ENCODE measurements around the gene EPG5.
"Not testable (repeated sequence)": the region's sequence is repeated elsewhere in the genome, so short reads cannot be mapped to it uniquely, and the experiment has no call there.

The EPG5 gene

GRCh38 chr18:45860971-45861370, 106.2 kb downstream of the EPG5 start:
- DNase-seq: no peak

DNA sequence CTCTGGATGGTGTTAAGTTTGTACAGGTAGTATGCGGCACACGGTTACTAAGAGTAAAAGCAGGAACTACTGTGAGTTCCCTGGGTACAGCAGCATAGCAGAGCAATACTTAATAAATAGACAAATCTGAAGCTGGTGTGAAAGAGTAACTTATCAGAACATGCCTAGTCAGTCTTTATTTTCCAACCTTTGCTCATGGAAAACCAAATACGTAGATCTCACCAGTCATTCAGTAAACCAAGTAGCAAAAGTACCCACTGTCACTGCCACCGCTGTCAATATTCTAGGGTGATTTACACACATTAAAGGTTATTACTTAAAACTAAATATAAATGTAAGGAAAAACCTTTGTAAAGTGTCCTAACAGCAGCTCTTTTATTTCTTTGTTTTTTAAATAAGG, 106.6 kb downstream of the EPG5 start:
- DNase-seq: no peak

- DNase-seq: no peak
These were observed 107.8 kb downstream of the EPG5 start for GRCh38 chr18:45859334-45859733.

GRCh38 chr18:45856531-45856930, 110.6 kb downstream of the EPG5 start:
- no peak for DNase-seq

DNA sequence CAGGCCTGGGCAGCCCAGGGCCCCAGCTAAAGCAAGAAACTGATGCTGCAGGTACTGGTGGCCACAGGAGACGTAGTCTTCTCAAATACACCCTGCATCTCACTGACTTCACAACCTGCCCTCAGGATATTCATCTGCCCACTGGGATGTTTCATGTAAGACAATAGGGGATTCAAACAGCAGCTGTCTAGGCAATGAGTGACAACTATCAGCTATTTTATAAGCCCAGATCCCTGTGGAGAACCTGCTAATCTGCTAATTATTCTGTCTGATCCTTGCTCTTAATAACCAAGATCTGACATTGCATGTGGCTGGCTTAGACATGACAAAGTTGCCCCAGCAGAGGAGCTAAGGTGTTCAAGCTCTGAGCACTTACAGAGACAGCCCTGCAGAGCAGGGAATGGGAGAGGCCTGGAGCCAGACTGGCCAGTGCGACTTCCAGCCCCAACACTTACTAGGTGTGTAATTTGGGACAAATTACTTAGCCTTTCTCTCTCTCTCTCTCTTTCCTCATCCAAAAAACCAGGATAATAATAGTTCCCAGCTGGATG, 113.0 kb downstream of the EPG5 start:
- peak; percentile 82 to 85 for DNase-seq

DNA sequence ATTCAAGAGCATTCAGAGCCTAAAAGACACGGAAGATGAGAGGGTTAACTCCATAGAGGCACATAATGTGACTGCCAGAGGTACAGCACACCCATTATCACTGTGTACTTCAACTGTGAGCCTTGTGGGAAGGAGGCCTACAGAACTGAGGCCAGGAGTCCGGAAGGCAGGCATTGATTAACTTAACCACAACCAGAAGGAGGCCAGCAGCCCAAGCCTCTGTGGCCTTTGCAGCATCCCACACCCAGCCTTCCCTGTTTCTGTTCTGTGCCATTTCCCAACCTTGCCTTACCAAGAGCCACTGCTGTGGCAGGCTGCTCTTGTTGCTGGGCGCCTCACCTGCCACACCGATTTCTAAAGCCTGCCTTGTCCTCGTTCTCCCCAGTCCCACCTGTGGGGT, 114.5 kb downstream of the EPG5 start:
- DNase-seq: no peak

DNA sequence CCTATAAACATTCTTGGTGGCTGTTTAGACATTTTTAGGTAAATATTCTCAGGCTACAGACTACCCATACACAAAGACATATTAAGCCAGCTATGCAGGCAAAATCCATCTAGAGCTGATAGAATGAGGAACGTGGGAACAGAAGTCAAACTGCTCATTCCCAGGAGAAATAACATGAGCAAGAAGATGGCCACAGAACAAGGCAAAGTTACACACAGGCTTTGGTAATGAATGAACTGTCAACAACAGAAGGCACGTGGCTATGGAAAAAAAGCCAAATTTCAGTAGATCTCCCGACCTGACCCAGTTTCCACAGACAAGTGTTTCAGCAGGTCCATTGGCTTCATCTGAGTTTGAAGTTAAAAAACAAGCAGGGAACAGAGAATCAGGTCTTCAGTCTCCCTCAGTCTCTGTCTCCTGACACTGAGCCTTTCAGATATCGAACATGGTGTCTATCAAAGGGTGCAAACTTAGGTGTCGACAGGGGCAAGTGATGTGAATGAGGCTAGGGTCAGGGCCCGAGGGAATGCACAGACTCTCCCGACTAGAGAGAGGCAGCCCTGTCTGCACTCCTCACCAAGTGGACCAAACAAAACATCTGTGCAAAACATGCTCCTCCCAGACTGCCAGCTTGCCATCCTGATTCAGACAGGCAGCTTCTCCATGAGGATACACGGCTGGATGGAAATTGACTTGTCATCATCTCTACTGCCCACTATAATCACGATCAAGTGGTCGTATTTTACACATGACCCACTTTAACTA, 115.8 kb downstream of the EPG5 start:
- no peak for DNase-seq

DNA sequence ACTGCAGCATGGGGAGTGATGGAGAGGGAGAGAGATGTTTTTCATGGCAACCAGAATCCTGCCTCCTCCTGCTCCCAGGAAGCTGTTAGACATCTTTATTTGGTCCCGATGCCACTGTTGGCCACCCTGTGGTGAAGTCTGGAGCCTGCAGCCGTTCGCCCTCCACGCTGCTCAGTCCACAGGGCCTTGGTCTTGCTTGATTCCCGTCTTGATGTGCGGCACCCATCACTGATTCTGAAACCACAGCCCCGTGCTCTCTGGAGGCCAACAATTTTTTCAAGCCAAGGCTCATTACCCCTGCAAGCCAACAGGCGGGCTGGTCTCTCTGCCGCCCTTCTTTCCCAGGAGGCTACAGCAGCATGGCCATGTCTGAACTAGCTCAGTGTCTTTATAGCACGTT, 117.1 kb downstream of the EPG5 start:
- DNase-seq: no peak

GRCh38 chr18:45849529-45849928, 117.6 kb downstream of the EPG5 start:
- DNase-seq: no peak

GRCh38 chr18:45848643-45849042, 118.5 kb downstream of the EPG5 start:
- not testable (repeated sequence) for DNase-seq

DNA sequence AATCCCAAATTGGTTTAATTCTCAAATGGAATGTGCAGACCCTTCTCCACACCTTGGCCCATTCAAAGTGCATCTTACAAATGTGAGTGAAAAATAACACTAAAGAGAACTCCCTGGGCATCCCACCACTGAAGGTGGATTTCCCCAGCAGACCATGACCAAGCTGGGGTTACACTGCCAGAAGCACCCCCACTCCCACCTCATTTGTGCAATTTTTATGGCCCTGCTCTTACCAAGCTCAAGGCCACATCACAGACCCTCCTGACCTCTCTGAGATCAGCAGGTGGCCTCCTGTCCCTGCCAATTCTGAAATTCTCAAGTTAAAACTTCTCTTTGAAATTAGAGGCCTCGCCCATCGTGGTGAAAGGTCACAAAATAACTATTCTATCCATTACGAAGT, 120.0 kb downstream of the EPG5 start:
- no peak for DNase-seq

GRCh38 chr18:45845410-45845809, 121.7 kb downstream of the EPG5 start:
- no peak for DNase-seq

- no peak for DNase-seq
These were observed 122.2 kb downstream of the EPG5 start for GRCh38 chr18:45844938-45845337.

GRCh38 chr18:45843019-45843418, 124.1 kb downstream of the EPG5 start:
- DNase-seq: no peak

DNA sequence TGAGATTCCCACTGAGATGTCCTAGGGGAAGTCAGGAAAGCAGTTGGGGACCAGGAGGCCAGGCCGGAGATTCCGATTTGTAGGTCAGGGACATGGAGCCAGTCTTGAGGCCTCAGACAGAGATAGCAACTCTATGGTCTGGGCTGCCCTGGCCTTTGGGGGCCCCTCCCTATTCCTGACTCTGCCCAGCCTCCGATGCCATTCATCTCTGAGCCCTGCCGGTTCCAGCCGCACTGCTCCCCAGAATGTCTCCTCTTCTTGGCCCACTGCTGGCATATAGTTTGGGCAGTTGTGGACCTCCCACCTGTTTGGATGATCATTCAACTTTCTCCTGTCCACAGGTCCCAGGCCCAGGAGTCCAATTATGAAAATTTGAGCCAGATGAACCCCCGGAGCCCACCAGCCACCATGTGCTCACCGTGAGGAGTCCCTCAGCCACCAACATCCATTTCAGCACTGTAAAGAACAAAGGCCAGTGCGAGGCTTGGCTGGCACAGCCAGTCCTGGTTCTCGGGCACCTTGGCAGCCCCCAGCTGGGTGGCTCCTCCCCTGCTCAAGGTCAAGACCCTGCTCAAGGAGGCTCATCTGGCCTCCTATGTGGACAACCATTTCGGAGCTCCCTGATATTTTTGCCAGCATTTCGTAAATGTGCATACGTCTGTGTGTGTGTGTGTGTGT, 125.2 kb downstream of the EPG5 start:
- no peak for DNase-seq

- DNase-seq: no peak
These were observed 125.9 kb downstream of the EPG5 start for GRCh38 chr18:45841060-45841764.

- DNase-seq: peak in 1 of 2 experiments; percentile 61
These were observed 127.4 kb downstream of the EPG5 start for GRCh38 chr18:45839414-45840395.

DNA sequence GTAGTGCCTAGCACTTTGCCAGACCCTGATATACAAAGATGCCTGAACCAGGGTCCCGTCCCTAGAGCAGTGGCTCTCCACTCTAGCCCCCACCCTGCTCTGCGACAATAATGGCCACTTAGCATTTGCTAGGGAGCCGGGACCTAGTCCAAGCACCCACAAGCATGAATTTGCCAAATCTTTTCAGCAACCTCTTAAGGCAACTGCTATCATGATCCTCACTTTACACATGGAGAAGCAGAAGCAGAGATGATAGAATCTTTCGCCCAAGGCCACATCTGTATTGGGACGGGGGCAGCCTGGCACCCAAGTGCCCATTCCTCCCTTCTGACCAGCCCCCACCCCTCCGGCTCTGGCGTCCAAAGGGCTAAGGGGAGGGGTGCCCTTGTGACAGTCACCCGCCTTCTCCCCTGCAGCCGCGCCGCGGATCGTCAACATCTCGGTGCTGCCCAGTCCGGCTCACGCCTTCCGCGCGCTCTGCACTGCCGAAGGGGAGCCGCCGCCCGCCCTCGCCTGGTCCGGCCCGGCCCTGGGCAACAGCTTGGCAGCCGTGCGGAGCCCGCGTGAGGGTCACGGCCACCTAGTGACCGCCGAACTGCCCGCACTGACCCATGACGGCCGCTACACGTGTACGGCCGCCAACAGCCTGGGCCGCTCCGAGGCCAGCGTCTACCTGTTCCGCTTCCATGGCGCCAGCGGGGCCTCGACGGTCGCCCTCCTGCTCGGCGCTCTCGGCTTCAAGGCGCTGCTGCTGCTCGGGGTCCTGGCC, 128.6 kb downstream of the EPG5 start:
- peak in 1 of 2 experiments; percentile 19 for DNase-seq

DNA sequence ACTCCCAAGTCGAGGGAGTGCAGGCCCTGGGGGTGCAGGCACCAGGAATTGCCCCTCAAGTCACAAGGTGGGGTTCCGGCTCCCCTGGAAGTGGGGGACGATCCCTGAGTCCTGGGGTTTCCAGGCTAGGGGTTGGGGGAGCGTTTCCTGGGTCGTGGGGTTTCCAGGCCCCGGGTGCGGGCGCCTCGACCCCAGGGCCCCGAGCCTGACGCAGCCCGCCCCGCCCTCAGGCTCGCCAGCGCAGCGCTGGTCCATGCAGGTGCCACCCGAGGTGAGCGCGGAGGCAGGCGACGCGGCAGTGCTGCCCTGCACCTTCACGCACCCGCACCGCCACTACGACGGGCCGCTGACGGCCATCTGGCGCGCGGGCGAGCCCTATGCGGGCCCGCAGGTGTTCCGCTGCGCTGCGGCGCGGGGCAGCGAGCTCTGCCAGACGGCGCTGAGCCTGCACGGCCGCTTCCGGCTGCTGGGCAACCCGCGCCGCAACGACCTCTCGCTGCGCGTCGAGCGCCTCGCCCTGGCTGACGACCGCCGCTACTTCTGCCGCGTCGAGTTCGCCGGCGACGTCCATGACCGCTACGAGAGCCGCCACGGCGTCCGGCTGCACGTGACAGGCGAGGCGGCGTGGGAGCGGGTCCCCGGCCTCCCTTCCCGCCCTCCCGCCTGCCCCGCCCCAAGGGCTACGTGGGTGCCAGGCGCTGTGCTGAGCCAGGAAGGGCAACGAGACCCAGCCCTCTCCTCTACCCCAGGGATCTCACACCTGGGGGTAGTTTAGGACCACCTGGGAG, 129.7 kb downstream of the EPG5 start:
- DNase-seq: peak in 1 of 2 experiments; percentile 68

Data from NCI-H524 (cell line).